ENCODE results near the gene CRMP1. TPM values are rescaled to one million over a fixed set of nuclear protein-coding genes. Genes with fewer than 3 reads are reported as not detected.

Gene CRMP1
- total and polyA plus RNA-seq, 5 experiments from 2014 or later: not detected

- Mint-ChIP-seq H3K36me3 (no peaks in the 10 kb centered on the region), H3K27me3 (peaks cover 0 to 9% (median 2%) of the 10 kb centered on the region in 5 donors), H3K4me1 (no peaks in the 10 kb centered on the region), H3K9me3 (peaks cover 0 to 3% (median 0%) of the 10 kb centered on the region in 9 donors), H3K27ac (no peak overlapping the region), H3K4me3 (no peak overlapping the region)
- DNase-seq (no peak), ATAC-seq (no peak)
- POLR2A ChIA-PET: no interaction called here
Observed at GRCh38 chr4:5836943-5837342, 55.9 kb downstream of the CRMP1 start.

- Mint-ChIP-seq H3K36me3 (no peaks in the 10 kb centered on the region), H3K4me3 (no peak overlapping the region), H3K4me1 (peaks cover 2 to 9% (median 3%) of the 10 kb centered on the region in 4 donors), H3K27me3 (peaks cover 3 to 20% (median 10%) of the 10 kb centered on the region in 5 donors), H3K27ac (no peak overlapping the region), H3K9me3 (no peaks in the 10 kb centered on the region)
- ATAC-seq (no peak), DNase-seq (no peak)
- POLR2A ChIA-PET: no interaction called here
Observed at GRCh38 chr4:5828005-5828391, 64.9 kb downstream of the CRMP1 start.

- H3K9me3 Mint-ChIP-seq: no peaks in the 10 kb centered on the region
- no peak overlapping the region for H3K4me3 Mint-ChIP-seq
- ATAC-seq: no peak
- H3K4me1 Mint-ChIP-seq: peaks cover 2 to 9% (median 5%) of the 10 kb centered on the region in 4 donors
- peaks cover 3 to 17% (median 10%) of the 10 kb centered on the region in 5 donors for H3K27me3 Mint-ChIP-seq
- H3K36me3 Mint-ChIP-seq: no peaks in the 10 kb centered on the region
- POLR2A ChIA-PET: no interaction called here
- no peak for DNase-seq
- no peak overlapping the region for H3K27ac Mint-ChIP-seq
Observed at GRCh38 chr4:5827108-5828004, 65.5 kb downstream of the CRMP1 start.

- Mint-ChIP-seq H3K4me3 (no peak overlapping the region), H3K27me3 (peaks cover 0 to 17% (median 10%) of the 10 kb centered on the region in 5 donors), H3K4me1 (peaks cover 2 to 9% (median 5%) of the 10 kb centered on the region in 4 donors), H3K27ac (no peak overlapping the region), H3K9me3 (no peaks in the 10 kb centered on the region), H3K36me3 (no peaks in the 10 kb centered on the region)
- POLR2A ChIA-PET: no interaction called here
- DNase-seq (no peak), ATAC-seq (no peak)
Observed at GRCh38 chr4:5826437-5827107, 66.3 kb downstream of the CRMP1 start.

DNA sequence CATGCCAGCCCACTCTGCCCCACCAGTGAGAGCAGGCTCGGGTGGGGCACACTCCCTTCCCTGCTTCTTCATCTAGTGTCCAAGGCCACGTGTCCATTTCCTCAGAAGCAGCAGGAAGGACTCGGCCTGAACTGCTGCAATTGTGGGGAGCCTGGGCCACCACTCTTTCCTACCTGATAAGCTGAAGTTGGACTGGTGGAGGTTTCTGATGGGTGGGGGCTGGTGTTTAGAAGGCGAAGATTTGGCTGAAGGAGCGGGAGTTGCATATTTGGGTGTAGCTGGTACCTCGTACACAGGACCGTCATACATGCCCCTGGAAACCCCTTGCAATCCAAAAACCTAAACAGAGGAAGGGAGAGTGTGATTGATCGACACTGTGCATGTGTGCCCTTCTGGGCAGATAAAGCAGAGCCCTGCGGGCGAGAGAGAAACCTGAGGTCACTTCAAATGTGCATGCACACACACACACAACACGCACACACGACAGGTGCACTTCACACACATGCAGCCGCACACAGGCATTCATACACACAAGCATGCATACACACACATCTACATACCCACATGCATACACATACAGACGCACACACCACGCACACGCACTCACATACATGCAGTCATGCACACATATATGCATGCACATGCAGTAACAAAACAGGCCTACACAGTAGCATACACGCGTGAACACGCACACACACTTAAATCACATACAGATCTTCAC is 67.4 kb downstream of the CRMP1 start:
- Mint-ChIP-seq H3K27ac (no peak overlapping the region), H3K4me1 (peaks cover 2 to 9% (median 5%) of the 10 kb centered on the region in 4 donors), H3K27me3 (peaks cover 0 to 17% (median 13%) of the 10 kb centered on the region in 5 donors), H3K36me3 (no peaks in the 10 kb centered on the region), H3K4me3 (no peak overlapping the region), H3K9me3 (no peaks in the 10 kb centered on the region)
- ATAC-seq (no peak), DNase-seq (no peak)
- POLR2A ChIA-PET: no interaction called here

GRCh38 chr4:5824635-5825034 is 68.3 kb downstream of the CRMP1 start:
- DNase-seq (no peak), ATAC-seq (no peak)
- no peaks in the 10 kb centered on the region for H3K9me3 Mint-ChIP-seq
- peaks cover 2 to 9% (median 5%) of the 10 kb centered on the region in 4 donors for H3K4me1 Mint-ChIP-seq
- POLR2A ChIA-PET: no interaction called here
- H3K27me3 Mint-ChIP-seq: peaks cover 0 to 17% (median 13%) of the 10 kb centered on the region in 5 donors
- no peak overlapping the region for H3K27ac Mint-ChIP-seq
- no peak overlapping the region for H3K4me3 Mint-ChIP-seq
- no peaks in the 10 kb centered on the region for H3K36me3 Mint-ChIP-seq

DNA sequence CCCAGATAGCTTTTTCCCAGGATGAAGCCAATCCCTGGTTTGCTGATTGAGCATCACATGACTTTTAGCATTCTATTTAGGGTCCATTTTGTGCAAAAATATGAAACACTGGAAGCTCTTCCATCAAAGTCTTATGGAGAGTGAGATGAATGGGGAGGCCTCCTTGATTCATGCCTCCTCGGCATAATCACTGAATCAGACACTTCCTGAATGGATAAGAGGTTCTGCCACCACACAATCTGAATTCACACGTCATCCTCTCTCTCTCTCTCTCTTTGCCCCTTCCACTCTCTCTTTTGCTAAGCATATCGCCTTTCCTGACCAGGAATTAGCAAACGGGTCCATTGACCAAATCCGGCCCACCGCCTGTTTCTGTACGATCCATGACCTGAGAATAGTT is 68.7 kb downstream of the CRMP1 start:
- DNase-seq: no peak
- Mint-ChIP-seq H3K4me3 (no peak overlapping the region), H3K27me3 (peaks cover 0 to 17% (median 13%) of the 10 kb centered on the region in 5 donors), H3K36me3 (no peaks in the 10 kb centered on the region), H3K4me1 (peaks cover 2 to 9% (median 5%) of the 10 kb centered on the region in 4 donors), H3K27ac (no peak overlapping the region), H3K9me3 (no peaks in the 10 kb centered on the region)
- POLR2A ChIA-PET: no interaction called here
- no peak for ATAC-seq

GRCh38 chr4:5823542-5824211 is 69.2 kb downstream of the CRMP1 start:
- POLR2A ChIA-PET: no interaction called here
- DNase-seq: no peak
- Mint-ChIP-seq H3K9me3 (no peaks in the 10 kb centered on the region), H3K4me3 (no peak overlapping the region), H3K27me3 (peaks cover 0 to 17% (median 13%) of the 10 kb centered on the region in 5 donors), H3K36me3 (no peaks in the 10 kb centered on the region), H3K4me1 (peaks cover 2 to 9% (median 5%) of the 10 kb centered on the region in 4 donors), H3K27ac (no peak overlapping the region)
- ATAC-seq: no peak

DNA sequence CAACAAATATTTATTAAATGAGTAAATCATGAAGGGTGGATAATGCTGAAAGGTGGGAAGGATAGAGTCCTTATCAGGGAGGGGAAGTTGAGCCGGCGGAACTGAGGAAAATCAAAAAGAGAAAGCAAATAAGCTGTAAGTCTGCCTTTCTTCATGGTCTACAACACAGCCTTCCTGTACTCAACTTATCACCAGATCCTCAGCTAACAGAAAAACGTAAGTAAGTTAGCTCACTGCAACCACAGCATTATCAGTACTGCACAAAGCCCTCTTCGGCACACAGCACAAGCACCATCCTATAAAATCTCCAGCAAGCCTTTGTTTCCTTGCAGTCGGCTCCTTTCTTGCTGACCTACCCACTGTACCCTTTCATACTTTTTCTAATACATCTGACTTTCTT is 70.3 kb downstream of the CRMP1 start:
- Mint-ChIP-seq H3K4me3 (no peak overlapping the region), H3K36me3 (no peaks in the 10 kb centered on the region), H3K9me3 (no peaks in the 10 kb centered on the region), H3K4me1 (peaks cover 2 to 9% (median 5%) of the 10 kb centered on the region in 4 donors), H3K27ac (no peak overlapping the region), H3K27me3 (peaks cover 0 to 11% (median 4%) of the 10 kb centered on the region in 5 donors)
- ATAC-seq: no peak
- DNase-seq: no peak
- POLR2A ChIA-PET: no interaction called here

GRCh38 chr4:5821665-5822358 is 71.1 kb downstream of the CRMP1 start:
- Mint-ChIP-seq H3K4me1 (peaks cover 1 to 6% (median 1%) of the 10 kb centered on the region in 4 donors), H3K36me3 (no peaks in the 10 kb centered on the region), H3K4me3 (no peak overlapping the region), H3K27ac (no peak overlapping the region), H3K27me3 (peaks cover 0 to 10% (median 3%) of the 10 kb centered on the region in 5 donors), H3K9me3 (no peaks in the 10 kb centered on the region)
- POLR2A ChIA-PET: no interaction called here
- DNase-seq (no peak), ATAC-seq (no peak)

GRCh38 chr4:5816851-5817375 is 76.0 kb downstream of the CRMP1 start:
- POLR2A ChIA-PET: no interaction called here
- Mint-ChIP-seq H3K36me3 (no peaks in the 10 kb centered on the region), H3K27me3 (peaks cover 0 to 20% (median 5%) of the 10 kb centered on the region in 5 donors), H3K4me3 (no peak overlapping the region), H3K9me3 (peaks cover 0 to 2% (median 0%) of the 10 kb centered on the region in 9 donors), H3K4me1 (no peaks in the 10 kb centered on the region), H3K27ac (no peak overlapping the region)
- ATAC-seq: no peak
- no peak for DNase-seq

GRCh38 chr4:5816101-5816500 is 76.8 kb downstream of the CRMP1 start:
- DNase-seq (no peak), ATAC-seq (no peak)
- H3K4me1 Mint-ChIP-seq: no peaks in the 10 kb centered on the region
- no peak overlapping the region for H3K4me3 Mint-ChIP-seq
- H3K36me3 Mint-ChIP-seq: no peaks in the 10 kb centered on the region
- peaks cover 0 to 2% (median 0%) of the 10 kb centered on the region in 9 donors for H3K9me3 Mint-ChIP-seq
- no peak overlapping the region for H3K27ac Mint-ChIP-seq
- H3K27me3 Mint-ChIP-seq: peaks cover 0 to 20% (median 4%) of the 10 kb centered on the region in 5 donors
- POLR2A ChIA-PET: no interaction called here

Measured in naive thymus-derived CD8-positive, alpha-beta T cell (primary cell).